HCT116 (cell line): Measurements from ENCODE around the gene HIC1. TPM values are rescaled to one million over a fixed set of nuclear protein-coding genes. Genes with fewer than 3 reads are reported as not detected.

Experiments
- ATAC-seq: fragments of 200-7000 bp; cut with Tn5 transposase; 2 replicates; pipeline ENCODE4 v1.9.1; 2020; ENCODE audit warnings: mild to moderate bottlenecking, moderate library complexity
- BruUV-seq: library from RNA; stranded (reverse); fragments of 400-500 nt; replicated peaks from 2 replicates; lab custom pipeline; 2021; lab: Mats Ljungman, UMichigan
- CTCF ChIA-PET: fragments of 300-600 bp; sonication (Branson Sonifier 250); formaldehyde crosslinking; loops from one replicate; lab custom pipeline; 2021; ENCODE audit warnings: antibody characterized with exemption; lab: Charles Lee
- POLR2A ChIA-PET: fragments of 300-600, 350-600 bp; sonication (Branson Sonifier 250); formaldehyde crosslinking; loops from one replicate; lab custom pipeline; 2021; ENCODE audit warnings: antibody characterized with exemption; lab: Charles Lee
- RAD21 ChIA-PET, 2 experiments: fragments of 300-600 bp; sonication (Branson Sonifier 250); formaldehyde crosslinking; loops; one replicate each; lab custom pipeline; 2023; ENCODE audit warnings: low total read pairs in 2 of 2; ENCODE audit not compliant: uncharacterized antibody in 2 of 2, unreplicated experiment in 2 of 2, low non-redundant PET in 1 of 2; lab: Charles Lee
- DNase-seq: peaks from one replicate; pipeline ENCODE4 v3.0.0-alpha.2; 2010; ENCODE audit warnings: low read depth, low spot score
- H2AFZ ChIP-seq: fragments of 200-600 bp; shearing (Covaris generic), sonication (generic); 2 replicates; pipeline ENCODE4 v1.6.1; 2017; ENCODE audit warnings: low read depth, mixed run types, mixed read lengths, antibody characterized with exemption, low read length; ENCODE audit not compliant: poor library complexity, severe bottlenecking
- H3K27ac ChIP-seq: 2 replicates; pipeline ENCODE4 v1.5.1; 2012; ENCODE audit warnings: low read depth, low read length
- H3K27me3 ChIP-seq: fragments of 200-600 bp; sonication (generic); 2 replicates; pipeline ENCODE4 v1.6.1; 2016; ENCODE audit warnings: mixed run types, low read length, mixed read lengths; ENCODE audit not compliant: insufficient read depth
- H3K36me3 ChIP-seq, 2 experiments: fragments of 200-500 bp in 1 of 2; fragments of 200-600 bp in 1 of 2; sonication (Bioruptor generic) in 1 of 2; sonication (generic) in 1 of 2; 2 replicates each; pipeline versions ENCODE4 v1.5.1 to v1.6.1; 2014 to 2016; ENCODE audit warnings: low read length in 2 of 2, inconsistent platforms in 1 of 2, mixed read lengths in 1 of 2, mixed run types in 1 of 2; ENCODE audit not compliant: insufficient read depth in 2 of 2, control insufficient read depth in 1 of 2
- H3K4me1 ChIP-seq, 2 experiments: fragments of 200-600 bp in 1 of 2; sonication (generic) in 1 of 2; 2 replicates each; pipeline versions ENCODE4 v1.5.1 to v1.6.1; 2012 to 2017; ENCODE audit warnings: low read length in 2 of 2, inconsistent platforms in 1 of 2, mild to moderate bottlenecking in 1 of 2, mixed read lengths in 1 of 2, mixed run types in 1 of 2, moderate library complexity in 1 of 2; ENCODE audit not compliant: insufficient read depth in 2 of 2, control insufficient read depth in 1 of 2
- H3K4me2 ChIP-seq: fragments of 200-600 bp; sonication (generic); 2 replicates; pipeline ENCODE4 v1.6.1; 2017; ENCODE audit warnings: mixed run types, low read length, mixed read lengths
- H3K4me3 ChIP-seq, 2 experiments: fragments of 200-600 bp in 1 of 2; sonication (generic) in 1 of 2; replicated peaks in 1 of 2; 2 replicates each; pipeline ENCODE4 v1.5.1; 2011 to 2016; ENCODE audit warnings: low read length in 2 of 2, control low read depth in 1 of 2, low read depth in 1 of 2, mild to moderate bottlenecking in 1 of 2, mixed read lengths in 1 of 2, mixed run types in 1 of 2
- H3K79me2 ChIP-seq: fragments of 200-600 bp; sonication (generic); 2 replicates; pipeline ENCODE4 v1.6.1; 2017; ENCODE audit warnings: mild to moderate bottlenecking, mixed run types, low read length, moderate library complexity, mixed read lengths; ENCODE audit not compliant: insufficient read depth
- H3K9ac ChIP-seq: fragments of 200-600 bp; sonication (generic); 2 replicates; pipeline ENCODE4 v1.6.1; 2016; ENCODE audit warnings: low read length, mixed read lengths
- H3K9me2 ChIP-seq: fragments of 200-600 bp; sonication (generic), shearing (Covaris generic); 2 replicates; pipeline ENCODE4 v1.6.1; 2017; ENCODE audit warnings: mixed run types, mild to moderate bottlenecking, moderate library complexity; ENCODE audit not compliant: insufficient read depth
- H3K9me3 ChIP-seq, 2 experiments: fragments of 200-500 bp in 1 of 2; fragments of 200-600 bp in 1 of 2; sonication (Bioruptor generic) in 1 of 2; sonication (generic) in 1 of 2; 2 replicates each; pipeline ENCODE4 v1.6.1; 2014 to 2017; ENCODE audit warnings: low read length in 2 of 2, mixed read lengths in 2 of 2, inconsistent platforms in 1 of 2, low read depth in 1 of 2, mild to moderate bottlenecking in 1 of 2, mixed run types in 1 of 2, moderate library complexity in 1 of 2; ENCODE audit not compliant: control insufficient read depth in 1 of 2, insufficient read depth in 1 of 2
- H4K20me1 ChIP-seq: fragments of 200-600 bp; sonication (generic), shearing (Covaris generic); 2 replicates; pipeline ENCODE4 v1.6.1; 2017; ENCODE audit warnings: mixed run types, mild to moderate bottlenecking, moderate library complexity; ENCODE audit not compliant: insufficient read depth
- CTCF ChIP-seq, 3 experiments: fragments of 200-600 bp in 1 of 3; sonication (generic) in 1 of 3; IDR thresholded peaks in 2 of 3; conservative IDR thresholded peaks in 1 of 3; 2 replicates each; pipeline ENCODE4 v1.5.1; 2012 to 2017; ENCODE audit warnings: low read depth in 2 of 3, low read length in 2 of 3, antibody characterized with exemption in 1 of 3, borderline replicate concordance in 1 of 3, control low read depth in 1 of 3, mild to moderate bottlenecking in 1 of 3, mixed read lengths in 1 of 3, mixed run types in 1 of 3, moderate library complexity in 1 of 3; ENCODE audit not compliant: insufficient read depth in 1 of 3
- EGR1 ChIP-seq: IDR thresholded peaks from 2 replicates; pipeline ENCODE4 v1.6.1; 2012; ENCODE audit warnings: low read depth
- FOSL1 ChIP-seq: IDR thresholded peaks from 2 replicates; pipeline ENCODE4 v1.6.1; 2012; ENCODE audit warnings: low read depth
- POLR2A ChIP-seq: IDR thresholded peaks from 2 replicates; pipeline ENCODE4 v1.7.0; 2011; ENCODE audit warnings: borderline replicate concordance; ENCODE audit not compliant: insufficient read depth, insufficient read length; ENCODE audit errors: extremely low read depth
- RAD21 ChIP-seq: IDR thresholded peaks from 2 replicates; pipeline ENCODE4 v1.6.1; 2012; ENCODE audit warnings: low read depth, mild to moderate bottlenecking
- ZNF274 ChIP-seq: fragments of 200-500 bp; sonication (Bioruptor generic); IDR thresholded peaks from 2 replicates; pipeline ENCODE4 v1.6.1; 2014; ENCODE audit warnings: mild to moderate bottlenecking, low read depth, low read length, inconsistent platforms
- intact Hi-C: fragments of 100-400 bp; cut with micrococcal nuclease; formaldehyde crosslinking; loops from 2 replicates; pipeline ENCODE4 v1.10.0; 2022
- total RNA-seq: library from RNA; stranded (reverse); gene quantifications from one replicate; pipeline ENCODE4 v1.2.1, GENCODE V29; 2021; ENCODE audit not compliant: unreplicated experiment
- TF ChIP-seq, protein P1 (sequence below): IDR thresholded peaks from 2 replicates; pipeline ENCODE4 v1.6.1; 2012; ENCODE audit warnings: low read depth

HIC1 gene
- total RNA-seq, 1 experiment from 2014 or later: 0.64 TPM

DNA sequence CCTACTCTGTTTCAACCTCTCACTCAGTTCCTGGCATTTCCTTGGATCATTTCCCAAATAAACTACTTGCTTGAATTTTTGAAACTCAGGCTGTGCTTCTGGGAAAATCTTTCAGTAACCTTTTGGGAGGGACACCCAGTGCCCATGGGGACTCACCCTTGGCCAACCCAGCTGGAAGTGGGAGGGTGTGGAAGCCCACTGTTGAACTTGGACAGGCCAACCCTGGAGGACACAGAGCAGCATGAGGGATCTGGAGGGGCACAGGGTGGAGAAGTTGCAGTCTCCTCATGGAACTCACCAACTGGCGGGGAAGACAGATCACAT, 40.9 kb upstream of the HIC1 start:
- Histone ChIP-seq H3K9me3 (no peaks in the 10 kb centered on the region; a peak in 1 of 4 replicates), H3K4me1 (peaks cover 8 to 11% of the 10 kb centered on the region in 2 experiments; a peak in 3 of 4 replicates), H3K36me3 (no peaks in the 10 kb centered on the region), H3K4me2 (no peak overlapping the region), H3K9ac (no peak overlapping the region), H3K27me3 (no peaks in the 10 kb centered on the region), H3K4me3 (no peak overlapping the region), H3K27ac (no peak overlapping the region), H3K79me2 (no peaks in the 10 kb centered on the region), H4K20me1 (no peaks in the 10 kb centered on the region), H3K9me2 (no peaks in the 10 kb centered on the region), H2AFZ (no peak overlapping the region)
- ChIA-PET RAD21 (no interaction called here), CTCF (no interaction called here), POLR2A (no interaction called here)
- no peak for TF ChIP-seq POLR2A
- no peak for TF ChIP-seq ZNF274
- TF ChIP-seq FOSL1: no peak
- TF ChIP-seq EGR1: no peak
- TF ChIP-seq, protein P1, sequence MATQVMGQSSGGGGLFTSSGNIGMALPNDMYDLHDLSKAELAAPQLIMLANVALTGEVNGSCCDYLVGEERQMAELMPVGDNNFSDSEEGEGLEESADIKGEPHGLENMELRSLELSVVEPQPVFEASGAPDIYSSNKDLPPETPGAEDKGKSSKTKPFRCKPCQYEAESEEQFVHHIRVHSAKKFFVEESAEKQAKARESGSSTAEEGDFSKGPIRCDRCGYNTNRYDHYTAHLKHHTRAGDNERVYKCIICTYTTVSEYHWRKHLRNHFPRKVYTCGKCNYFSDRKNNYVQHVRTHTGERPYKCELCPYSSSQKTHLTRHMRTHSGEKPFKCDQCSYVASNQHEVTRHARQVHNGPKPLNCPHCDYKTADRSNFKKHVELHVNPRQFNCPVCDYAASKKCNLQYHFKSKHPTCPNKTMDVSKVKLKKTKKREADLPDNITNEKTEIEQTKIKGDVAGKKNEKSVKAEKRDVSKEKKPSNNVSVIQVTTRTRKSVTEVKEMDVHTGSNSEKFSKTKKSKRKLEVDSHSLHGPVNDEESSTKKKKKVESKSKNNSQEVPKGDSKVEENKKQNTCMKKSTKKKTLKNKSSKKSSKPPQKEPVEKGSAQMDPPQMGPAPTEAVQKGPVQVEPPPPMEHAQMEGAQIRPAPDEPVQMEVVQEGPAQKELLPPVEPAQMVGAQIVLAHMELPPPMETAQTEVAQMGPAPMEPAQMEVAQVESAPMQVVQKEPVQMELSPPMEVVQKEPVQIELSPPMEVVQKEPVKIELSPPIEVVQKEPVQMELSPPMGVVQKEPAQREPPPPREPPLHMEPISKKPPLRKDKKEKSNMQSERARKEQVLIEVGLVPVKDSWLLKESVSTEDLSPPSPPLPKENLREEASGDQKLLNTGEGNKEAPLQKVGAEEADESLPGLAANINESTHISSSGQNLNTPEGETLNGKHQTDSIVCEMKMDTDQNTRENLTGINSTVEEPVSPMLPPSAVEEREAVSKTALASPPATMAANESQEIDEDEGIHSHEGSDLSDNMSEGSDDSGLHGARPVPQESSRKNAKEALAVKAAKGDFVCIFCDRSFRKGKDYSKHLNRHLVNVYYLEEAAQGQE: no peak
- no peak for TF ChIP-seq CTCF (IDR thresholded peaks at IDR 0.05 in 2 of 3, conservative IDR thresholded peaks at IDR 0.05 in 1 of 3; ENCODE audit: borderline replicate concordance in 1 of 3, insufficient read depth in 1 of 3, low read depth in 2 of 3, low read length in 2 of 3)
- TF ChIP-seq RAD21: no peak
- intact Hi-C loops: no loop called here
- DNase-seq (no peak), ATAC-seq (no peak)
- no TSS peak for BruUV-seq
